A673 (cell line): ENCODE measurements around the gene SPEG.

ENCODE experiments used
- CTCF ChIP-seq: fragments of 300-800, 200-600 bp; sonication (generic); conservative IDR thresholded peaks from 2 replicates; pipeline ENCODE4 v1.5.1; 2017; ENCODE audit warnings: low read depth, mild to moderate bottlenecking, antibody characterized with exemption, low read length, moderate library complexity, mixed read lengths
- EZH2 ChIP-seq: fragments of 200-600 bp; sonication (generic); IDR thresholded peaks from 2 replicates; pipeline ENCODE4 v1.6.1; 2017; ENCODE audit warnings: borderline replicate concordance, low read depth, mild to moderate bottlenecking, mixed read lengths, antibody characterized with exemption, low read length; ENCODE audit not compliant: poor library complexity, severe bottlenecking

GRCh38 chr2:219439506-219439905, 4.9 kb downstream of the SPEG start:
- TF ChIP-seq CTCF (no peak), EZH2 (no peak)
